ENCODE measurements around the gene TTC33. TPM values are rescaled to one million over a fixed set of nuclear protein-coding genes. Genes with fewer than 3 reads are reported as not detected.
"Not testable (repeated sequence)": the region's sequence is repeated elsewhere in the genome, so short reads cannot be mapped to it uniquely, and the experiment has no call there.

Gene TTC33
- total and polyA plus RNA-seq, 2 of the 4 experiments (the other 2 are of a cell fraction), result 3.1 to 8.1 TPM

DNA sequence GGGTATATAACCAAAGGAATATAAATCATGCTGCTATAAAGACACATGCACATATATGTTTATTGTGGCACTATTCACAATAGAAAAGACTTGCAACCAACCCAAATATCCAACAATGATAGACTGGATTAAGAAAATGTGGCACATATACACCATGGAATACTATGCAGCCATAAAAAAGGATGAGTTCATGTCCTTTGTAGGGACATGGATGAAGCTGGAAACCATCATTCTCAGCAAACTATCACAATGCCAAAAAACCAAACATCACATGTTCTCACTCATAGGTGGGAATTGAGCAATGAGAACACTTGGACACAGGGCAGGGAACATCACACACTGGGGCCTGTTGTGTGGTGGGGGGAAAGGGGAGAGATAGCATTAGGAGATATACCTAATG, 45.2 kb downstream of the TTC33 start:
- H3K9me3 ChIP-seq (ENCODE audit: control insufficient read depth, insufficient read depth, low read length); H3K4me2 ChIP-seq (ENCODE audit: low read depth, low read length); in situ Hi-C loops (cut with MboI; ENCODE audit: low sequenced_read_pairs); H2AK5ac ChIP-seq (ENCODE audit: low read depth, low read length); H3K9me1 ChIP-seq (ENCODE audit: insufficient read depth, low read length); intact Hi-C loops (cut with micrococcal nuclease); H2BK15ac ChIP-seq (ENCODE audit: low read depth, low read length); BruUV-seq (replicated peaks); H3K4me1 ChIP-seq (ENCODE audit: control insufficient read depth, insufficient read depth, low read length); H3K79me1 ChIP-seq (ENCODE audit: low read depth in 1 of 2, low read length in 2 of 2); dilution Hi-C loops (cut with HindIII; ENCODE audit: low sequenced_read_pairs, unreplicated experiment); H3K4me3 ChIP-seq (ENCODE audit: insufficient read depth, low read depth, low read length); H3K18ac ChIP-seq (ENCODE audit: low read depth, low read length); H2AFZ ChIP-seq (replicated peaks; ENCODE audit: low read length, poor library complexity); H2BK120ac ChIP-seq (ENCODE audit: low read depth, low read length); H2BK20ac ChIP-seq (ENCODE audit: low read depth, low read length); ATAC-seq (ENCODE audit: low read depth); H4K91ac ChIP-seq (ENCODE audit: insufficient read depth, low read depth, low read length); H3K9ac ChIP-seq (ENCODE audit: low read depth, low read length); H3K23ac ChIP-seq (ENCODE audit: low read depth, low read length); H4K8ac ChIP-seq (ENCODE audit: low read depth in 2 of 2, low read length in 2 of 2); DNase-seq; H3K14ac ChIP-seq (replicated peaks; ENCODE audit: low read depth, low read length); H4K5ac ChIP-seq (ENCODE audit: low read depth, low read length); CTCF ChIA-PET; H3K56ac ChIP-seq (ENCODE audit: extremely low read depth, insufficient read depth, low read length); H3K27ac ChIP-seq (ENCODE audit: insufficient read depth, low read length); POLR2A ChIA-PET (ENCODE audit: unreplicated experiment); H3K27me3 ChIP-seq (ENCODE audit: control insufficient read depth, insufficient read depth, low read length); H2BK5ac ChIP-seq (ENCODE audit: low read depth, low read length, poor library complexity, severe bottlenecking); H3K36me3 ChIP-seq (ENCODE audit: control insufficient read depth, insufficient read depth, low read length); H2AK9ac ChIP-seq (replicated peaks; ENCODE audit: low read depth, low read length, poor library complexity); H3K4ac ChIP-seq (ENCODE audit: low read depth, low read length); H4K20me1 ChIP-seq (ENCODE audit: insufficient read depth, low read length): not testable (repeated sequence)

DNA sequence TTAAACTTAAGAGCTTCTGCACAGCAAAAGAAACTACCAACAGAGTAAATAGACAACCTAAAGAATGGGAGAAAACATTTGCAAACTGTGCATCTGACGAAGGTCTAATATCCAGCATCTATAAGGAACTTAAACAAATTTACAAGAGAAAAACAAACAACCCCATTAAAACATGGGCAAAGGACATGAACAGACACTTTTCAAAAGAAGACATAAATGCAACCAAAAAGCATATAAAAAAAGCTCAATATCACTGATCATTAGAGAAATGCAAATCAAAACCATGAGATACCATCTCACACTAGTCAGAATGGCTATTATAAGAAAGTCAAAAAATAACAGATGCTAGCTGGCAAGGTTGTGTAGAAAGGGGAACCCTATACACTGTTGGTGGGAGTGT, 50.3 kb downstream of the TTC33 start:
- H2AFZ ChIP-seq (replicated peaks; ENCODE audit: low read length, poor library complexity); H3K79me1 ChIP-seq (ENCODE audit: low read depth in 1 of 2, low read length in 2 of 2); H4K91ac ChIP-seq (ENCODE audit: insufficient read depth, low read depth, low read length); H4K5ac ChIP-seq (ENCODE audit: low read depth, low read length); H2BK15ac ChIP-seq (ENCODE audit: low read depth, low read length); H3K9me3 ChIP-seq (ENCODE audit: control insufficient read depth, insufficient read depth, low read length); POLR2A ChIA-PET (ENCODE audit: unreplicated experiment); intact Hi-C loops (cut with micrococcal nuclease); H3K9me1 ChIP-seq (ENCODE audit: insufficient read depth, low read length); H2AK5ac ChIP-seq (ENCODE audit: low read depth, low read length); H3K27ac ChIP-seq (ENCODE audit: insufficient read depth, low read length); H2AK9ac ChIP-seq (replicated peaks; ENCODE audit: low read depth, low read length, poor library complexity); H3K18ac ChIP-seq (ENCODE audit: low read depth, low read length); in situ Hi-C loops (cut with MboI; ENCODE audit: low sequenced_read_pairs); H3K56ac ChIP-seq (ENCODE audit: extremely low read depth, insufficient read depth, low read length); H3K4me2 ChIP-seq (ENCODE audit: low read depth, low read length); BruUV-seq (replicated peaks); H3K23ac ChIP-seq (ENCODE audit: low read depth, low read length); H4K20me1 ChIP-seq (ENCODE audit: insufficient read depth, low read length); H2BK20ac ChIP-seq (ENCODE audit: low read depth, low read length); dilution Hi-C loops (cut with HindIII; ENCODE audit: low sequenced_read_pairs, unreplicated experiment); ATAC-seq (ENCODE audit: low read depth); H4K8ac ChIP-seq (ENCODE audit: low read depth in 2 of 2, low read length in 2 of 2); H3K4ac ChIP-seq (ENCODE audit: low read depth, low read length); H3K36me3 ChIP-seq (ENCODE audit: control insufficient read depth, insufficient read depth, low read length); DNase-seq; H3K4me1 ChIP-seq (ENCODE audit: control insufficient read depth, insufficient read depth, low read length); H3K27me3 ChIP-seq (ENCODE audit: control insufficient read depth, insufficient read depth, low read length); H3K4me3 ChIP-seq (ENCODE audit: insufficient read depth, low read depth, low read length); CTCF ChIA-PET; H3K14ac ChIP-seq (replicated peaks; ENCODE audit: low read depth, low read length); H2BK5ac ChIP-seq (ENCODE audit: low read depth, low read length, poor library complexity, severe bottlenecking); H3K9ac ChIP-seq (ENCODE audit: low read depth, low read length); H2BK120ac ChIP-seq (ENCODE audit: low read depth, low read length): not testable (repeated sequence)
- WGBS, 2 experiments (ENCODE audit: extremely low coverage in 2 of 2, insufficient read length in 1 of 2), result no CpG with 5 or more reads among the region's 1 CpG

All from IMR-90 (cell line).